Sigmoid colon (tissue), 3 donors: Measurements from ENCODE around the gene CHPT1.

Experiments used
- CTCF ChIP-seq, 4 experiments: fragments of 450-650 bp in 3 of 4; fragments of 200-600 bp in 1 of 4; IDR thresholded peaks; one replicate each; pipeline ENCODE4 v1.5.1; 2016 to 2019; ENCODE audit warnings: antibody characterized with exemption in 4 of 4, mild to moderate bottlenecking in 3 of 4, moderate library complexity in 2 of 4
- POLR2A ChIP-seq, 2 donors: fragments of 450-650 bp; IDR thresholded peaks; one replicate each; pipeline ENCODE4 v1.6.1; 2016; ENCODE audit warnings: antibody characterized with exemption in 2 of 2, mild to moderate bottlenecking in 2 of 2, moderate library complexity in 2 of 2

- TF ChIP-seq CTCF (IDR thresholded peaks at IDR 0.05) (no peak), POLR2A (IDR thresholded peaks at IDR 0.05) (no peak)
Observed at GRCh38 chr12:101648195-101648594, 49.2 kb upstream of the CHPT1 start.
